Measurements from ENCODE around the gene AGBL4.

GRCh38 chr1:49026230-49026811 is 997.4 kb downstream of the AGBL4 start:
- no peak for TF ChIP-seq CTCF (IDR thresholded peaks at IDR 0.05 in 2 of 3, conservative IDR thresholded peaks at IDR 0.05 in 1 of 3; ENCODE audit: borderline replicate concordance in 1 of 3, insufficient read depth in 1 of 3, low read depth in 2 of 3, low read length in 2 of 3)
- no peak for TF ChIP-seq EZH2 (IDR thresholded peaks at IDR 0.05)

Measured in HCT116 (cell line).